Erythroblast (primary cell): ENCODE measurements around the gene RPL35.

Source experiments
- GATA1 ChIP-seq: IDR thresholded peaks from 2 replicates; pipeline ENCODE4 v1.6.1; 2011; ENCODE audit warnings: low read depth, mild to moderate bottlenecking, control low read depth, low read length, moderate library complexity
- POLR2A ChIP-seq: IDR thresholded peaks from 2 replicates; pipeline ENCODE4 v1.6.1; 2011; ENCODE audit warnings: mild to moderate bottlenecking, low read length

- no peak for TF ChIP-seq POLR2A
- TF ChIP-seq GATA1 = no peak
These were observed 6.2 kb downstream of the RPL35 start for GRCh38 chr9:124855566-124855943.
